Colon (tissue), 2 donors: Measurements from ENCODE around the gene DDX25.

ENCODE experiments used
- FAIRE-seq: peaks from 2 replicates; lab custom pipeline; 2012; peaks lifted over from hg19 to GRCh38; lab: Jason Lieb, UNC
- donor health status: control.
- donor health status: control.

Gene DDX25

DNA sequence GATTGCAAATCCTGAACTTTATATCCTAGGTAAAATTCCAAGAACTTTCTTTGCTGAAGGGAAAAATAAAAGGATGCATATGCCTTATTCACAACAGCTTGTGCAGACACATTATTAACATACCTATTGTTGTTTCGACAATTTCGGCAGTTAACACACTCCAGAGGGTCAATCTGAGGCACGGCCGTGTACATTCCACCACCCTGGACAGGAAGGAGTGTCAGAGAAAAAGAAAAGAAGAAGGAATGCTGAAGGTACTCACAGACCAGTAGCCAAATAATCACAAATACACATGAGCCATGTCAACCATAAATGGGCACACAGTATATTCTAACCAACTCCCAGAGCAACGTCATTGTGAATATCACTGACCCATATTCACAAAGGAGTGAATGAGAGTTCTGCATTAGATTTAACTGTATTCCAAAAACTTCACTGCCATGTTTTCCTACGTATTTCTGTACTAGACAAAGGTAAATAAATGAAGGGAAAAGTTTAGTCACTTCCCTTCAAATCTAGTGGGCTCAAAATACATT lies 73.9 kb downstream of the DDX25 start:
- FAIRE-seq, result no peak
